ENCODE results near the gene ADCK1. TPM values are rescaled to one million over a fixed set of nuclear protein-coding genes. Genes with fewer than 3 reads are reported as not detected.

The ADCK1 gene
- total RNA-seq, 1 donor from 2014 or later = 8.0 TPM

DNA sequence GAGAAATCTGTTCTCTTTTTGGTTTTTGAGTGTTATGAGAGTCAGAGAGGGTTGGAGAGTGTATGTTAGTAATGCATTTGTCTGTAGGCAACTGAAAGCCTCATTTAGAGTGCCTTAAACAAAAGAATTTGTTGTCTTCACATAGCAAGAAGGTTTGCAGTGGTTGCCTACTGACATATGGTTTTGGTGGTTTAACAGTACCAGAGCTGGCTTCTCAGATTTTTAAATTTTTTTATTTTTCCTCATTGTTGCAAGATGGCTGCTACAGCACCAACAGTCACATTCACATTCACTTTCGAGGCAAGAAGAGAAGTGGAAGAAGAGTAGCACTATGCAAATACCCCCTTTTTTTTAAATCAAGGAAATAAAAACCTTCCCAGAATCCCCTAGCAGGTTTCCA, 106.5 kb downstream of the ADCK1 start:
- TF ChIP-seq, protein P1, sequence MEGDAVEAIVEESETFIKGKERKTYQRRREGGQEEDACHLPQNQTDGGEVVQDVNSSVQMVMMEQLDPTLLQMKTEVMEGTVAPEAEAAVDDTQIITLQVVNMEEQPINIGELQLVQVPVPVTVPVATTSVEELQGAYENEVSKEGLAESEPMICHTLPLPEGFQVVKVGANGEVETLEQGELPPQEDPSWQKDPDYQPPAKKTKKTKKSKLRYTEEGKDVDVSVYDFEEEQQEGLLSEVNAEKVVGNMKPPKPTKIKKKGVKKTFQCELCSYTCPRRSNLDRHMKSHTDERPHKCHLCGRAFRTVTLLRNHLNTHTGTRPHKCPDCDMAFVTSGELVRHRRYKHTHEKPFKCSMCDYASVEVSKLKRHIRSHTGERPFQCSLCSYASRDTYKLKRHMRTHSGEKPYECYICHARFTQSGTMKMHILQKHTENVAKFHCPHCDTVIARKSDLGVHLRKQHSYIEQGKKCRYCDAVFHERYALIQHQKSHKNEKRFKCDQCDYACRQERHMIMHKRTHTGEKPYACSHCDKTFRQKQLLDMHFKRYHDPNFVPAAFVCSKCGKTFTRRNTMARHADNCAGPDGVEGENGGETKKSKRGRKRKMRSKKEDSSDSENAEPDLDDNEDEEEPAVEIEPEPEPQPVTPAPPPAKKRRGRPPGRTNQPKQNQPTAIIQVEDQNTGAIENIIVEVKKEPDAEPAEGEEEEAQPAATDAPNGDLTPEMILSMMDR (IDR thresholded peaks at IDR 0.05; ENCODE audit: unreplicated experiment) = no peak
- Mint-ChIP-seq H3K27me3 (peaks cover 2% of the 10 kb centered on the region), H3K9me3 (ENCODE audit: low read depth) (no peaks in the 10 kb centered on the region), H3K4me3 (ENCODE audit: low read depth) (no peak overlapping the region), H3K4me1 (ENCODE audit: low read depth) (peaks cover 20% of the 10 kb centered on the region), H3K27ac (no peak overlapping the region), H3K36me3 (ENCODE audit: insufficient read depth) (no peaks in the 10 kb centered on the region)
- no peak for DNase-seq (ENCODE audit: low spot score, unreplicated experiment)

GRCh38 chr14:77908847-77909246, 108.9 kb downstream of the ADCK1 start:
- TF ChIP-seq, protein P1 (IDR thresholded peaks at IDR 0.05; ENCODE audit: unreplicated experiment) = no peak
- Mint-ChIP-seq H3K4me1 (ENCODE audit: low read depth) (peaks cover 36% of the 10 kb centered on the region), H3K4me3 (ENCODE audit: low read depth) (no peak overlapping the region), H3K9me3 (ENCODE audit: low read depth) (no peaks in the 10 kb centered on the region), H3K36me3 (ENCODE audit: insufficient read depth) (no peaks in the 10 kb centered on the region), H3K27me3 (peaks cover 2% of the 10 kb centered on the region), H3K27ac (no peak overlapping the region)
- DNase-seq (ENCODE audit: low spot score, unreplicated experiment) = no peak

- Mint-ChIP-seq H3K9me3 (ENCODE audit: low read depth) (no peaks in the 10 kb centered on the region), H3K4me1 (ENCODE audit: low read depth) (peaks cover 42% of the 10 kb centered on the region), H3K27ac (peak overlapping the region; percentile 86), H3K36me3 (ENCODE audit: insufficient read depth) (no peaks in the 10 kb centered on the region), H3K27me3 (peaks cover 2% of the 10 kb centered on the region), H3K4me3 (ENCODE audit: low read depth) (no peak overlapping the region)
- no peak for DNase-seq (ENCODE audit: low spot score, unreplicated experiment)
- TF ChIP-seq, protein P1 (IDR thresholded peaks at IDR 0.05; ENCODE audit: unreplicated experiment) = no peak
Measured at GRCh38 chr14:77909911-77910310, 110.0 kb downstream of the ADCK1 start.

DNA sequence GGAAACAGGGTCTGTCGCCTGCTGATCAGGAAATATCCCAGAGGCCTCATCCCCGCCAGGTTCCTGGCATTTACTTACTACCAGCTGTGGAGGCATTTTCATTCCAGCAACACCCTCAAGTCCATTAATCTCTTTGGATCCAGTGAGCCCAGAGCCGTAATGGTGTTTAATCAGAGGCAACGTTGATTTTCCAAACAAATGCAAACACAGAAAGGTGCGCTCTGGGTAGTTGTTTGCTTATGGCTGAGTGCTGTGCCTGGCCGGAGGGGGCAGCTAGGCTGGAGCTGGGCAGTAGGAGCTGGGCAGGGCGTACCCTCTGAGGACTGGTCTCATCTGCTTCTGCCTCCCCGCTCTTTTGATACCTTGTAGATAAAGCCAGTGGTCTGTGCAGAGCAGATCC, 110.6 kb downstream of the ADCK1 start:
- peaks cover 42% of the 10 kb centered on the region for H3K4me1 Mint-ChIP-seq (ENCODE audit: low read depth)
- H3K27me3 Mint-ChIP-seq = peaks cover 2% of the 10 kb centered on the region
- TF ChIP-seq, protein P1 (IDR thresholded peaks at IDR 0.05; ENCODE audit: unreplicated experiment) = peak; percentile 16
- peak; percentile 11 for DNase-seq (ENCODE audit: low spot score, unreplicated experiment)
- H3K9me3 Mint-ChIP-seq (ENCODE audit: low read depth) = no peaks in the 10 kb centered on the region
- peak overlapping the region; percentile 86 for H3K27ac Mint-ChIP-seq
- no peaks in the 10 kb centered on the region for H3K36me3 Mint-ChIP-seq (ENCODE audit: insufficient read depth)
- H3K4me3 Mint-ChIP-seq (ENCODE audit: low read depth) = no peak overlapping the region

DNA sequence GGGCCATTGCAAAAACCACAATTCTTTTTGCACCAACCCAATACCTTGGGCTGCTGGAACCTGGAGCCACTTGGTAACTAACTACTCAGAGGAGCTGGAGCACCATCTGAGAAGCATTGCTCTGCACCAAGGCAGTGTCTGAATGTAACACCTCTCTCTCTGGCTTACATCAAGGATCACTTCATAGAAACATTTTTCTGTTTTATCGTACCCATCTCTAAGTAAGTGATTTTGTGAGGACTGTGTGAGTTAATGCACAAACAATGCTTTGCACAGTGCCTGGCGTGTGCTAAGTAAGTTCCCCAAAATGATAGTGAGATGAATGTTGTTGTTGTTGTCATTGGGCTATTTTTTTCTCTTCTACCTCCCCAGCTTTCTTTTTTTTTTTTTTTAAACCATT, 111.4 kb downstream of the ADCK1 start:
- DNase-seq (ENCODE audit: low spot score, unreplicated experiment) = no peak
- Mint-ChIP-seq H3K9me3 (ENCODE audit: low read depth) (no peaks in the 10 kb centered on the region), H3K36me3 (ENCODE audit: insufficient read depth) (no peaks in the 10 kb centered on the region), H3K27ac (no peak overlapping the region), H3K4me1 (ENCODE audit: low read depth) (peaks cover 42% of the 10 kb centered on the region), H3K27me3 (peaks cover 2% of the 10 kb centered on the region), H3K4me3 (ENCODE audit: low read depth) (no peak overlapping the region)
- TF ChIP-seq, protein P1 (IDR thresholded peaks at IDR 0.05; ENCODE audit: unreplicated experiment) = no peak
